Stimulated activated CD4-positive, alpha-beta T cell treated with anti-CD3 and anti-CD28 coated beads, TNF-alpha, amount 100 ng/mL, for 24 hours (primary cell): ENCODE data around the gene FAM171A2.
"Not testable (repeated sequence)": the region's sequence is repeated elsewhere in the genome, so short reads cannot be mapped to it uniquely, and the experiment has no call there.

Source experiments
- DNase-seq, 3 experiments: peaks; one replicate each; pipeline ENCODE4 v3.0.0-alpha.2; 2020; ENCODE audit warnings: low read depth in 3 of 3

FAM171A2 gene

GRCh38 chr17:44383861-44384260, 20.2 kb upstream of the FAM171A2 start:
- DNase-seq, result no peak

- DNase-seq, result no peak
Measured at GRCh38 chr17:44383363-44383762, 19.7 kb upstream of the FAM171A2 start.

- no peak for DNase-seq
Measured at GRCh38 chr17:44382917-44383316, 19.3 kb upstream of the FAM171A2 start.

- no peak for DNase-seq
Measured at GRCh38 chr17:44381810-44382305, 18.2 kb upstream of the FAM171A2 start.

GRCh38 chr17:44380767-44381166, 17.1 kb upstream of the FAM171A2 start:
- DNase-seq, result no peak

- no peak for DNase-seq
Measured at GRCh38 chr17:44379887-44380286, 16.2 kb upstream of the FAM171A2 start.

GRCh38 chr17:44378171-44378705, 14.6 kb upstream of the FAM171A2 start:
- DNase-seq, result no peak

GRCh38 chr17:44376779-44377178, 13.1 kb upstream of the FAM171A2 start:
- no peak for DNase-seq

GRCh38 chr17:44376124-44376523, 12.5 kb upstream of the FAM171A2 start:
- DNase-seq, result no peak

- DNase-seq, result no peak
Measured at GRCh38 chr17:44375196-44376017, 11.8 kb upstream of the FAM171A2 start.

- DNase-seq, result no peak
Measured at GRCh38 chr17:44374306-44375195, 10.9 kb upstream of the FAM171A2 start.

GRCh38 chr17:44372036-44372435, 8.4 kb upstream of the FAM171A2 start:
- DNase-seq, result no peak

GRCh38 chr17:44369414-44370023, 5.9 kb upstream of the FAM171A2 start:
- DNase-seq, result not testable (repeated sequence)

- DNase-seq, result not testable (repeated sequence)
Measured at GRCh38 chr17:44368391-44369243, 5.0 kb upstream of the FAM171A2 start.

GRCh38 chr17:44367231-44367979, 3.8 kb upstream of the FAM171A2 start:
- no peak for DNase-seq

GRCh38 chr17:44365051-44365450, 1.4 kb upstream of the FAM171A2 start:
- DNase-seq, result not testable (repeated sequence)

- no peak for DNase-seq
Measured at GRCh38 chr17:44362949-44363612, 572 bp downstream of the FAM171A2 start.

- no peak for DNase-seq
Measured at GRCh38 chr17:44362459-44362948, 1.1 kb downstream of the FAM171A2 start.
